GM23338 (cell line): Measurements from ENCODE around the gene VPS50. TPM values are rescaled to one million over a fixed set of nuclear protein-coding genes. Genes with fewer than 3 reads are reported as not detected.

Experiments
- ATAC-seq: fragments of 200-7000 bp; cut with Tn5 transposase; 3 replicates; pipeline ENCODE4 v1.9.1; 2020
- DNase-seq: peaks from one replicate; pipeline ENCODE4 v3.0.0-alpha.2; 2015; ENCODE audit warnings: low spot score
- H2AFZ ChIP-seq: fragments of 200-600 bp; sonication (generic); 2 replicates; pipeline ENCODE4 v1.8.0; 2016; ENCODE audit warnings: antibody characterized with exemption, mild to moderate bottlenecking, moderate library complexity
- H3F3A ChIP-seq: fragments of 200-600 bp; sonication (generic); replicated peaks from 2 replicates; pipeline ENCODE4 v1.8.0; 2017; ENCODE audit warnings: antibody characterized with exemption, mixed run types, low read depth
- H3K27ac ChIP-seq: fragments of 200-600 bp; sonication (generic); 2 replicates; pipeline ENCODE4 v1.6.1; 2016; ENCODE audit warnings: low read depth
- H3K27me3 ChIP-seq: fragments of 200-600 bp; sonication (generic); 2 replicates; pipeline ENCODE4 v1.8.0; 2016; ENCODE audit warnings: mild to moderate bottlenecking, mixed run types, moderate library complexity; ENCODE audit not compliant: insufficient read depth
- H3K36me3 ChIP-seq: fragments of 200-600 bp; sonication (generic); 2 replicates; pipeline ENCODE4 v1.8.0; 2016; ENCODE audit warnings: mild to moderate bottlenecking; ENCODE audit not compliant: insufficient read depth
- H3K4me1 ChIP-seq: fragments of 200-600 bp; sonication (generic); 2 replicates; pipeline ENCODE4 v1.8.0; 2016; ENCODE audit warnings: mild to moderate bottlenecking, moderate library complexity; ENCODE audit not compliant: insufficient read depth
- H3K4me2 ChIP-seq: fragments of 200-600 bp; sonication (generic); 2 replicates; pipeline ENCODE4 v1.7.1; 2017; ENCODE audit warnings: mixed run types
- H3K4me3 ChIP-seq: fragments of 200-600 bp; sonication (generic); 2 replicates; pipeline ENCODE4 v1.6.1; 2016; ENCODE audit warnings: mixed run types
- H3K79me2 ChIP-seq: fragments of 200-600 bp; sonication (generic); replicated peaks from 2 replicates; pipeline ENCODE4 v1.8.0; 2017; ENCODE audit warnings: mild to moderate bottlenecking; ENCODE audit not compliant: insufficient read depth
- H3K9me2 ChIP-seq: fragments of 200-600 bp; sonication (generic); 2 replicates; pipeline ENCODE4 v1.8.0; 2017; ENCODE audit not compliant: insufficient read depth
- H4K20me1 ChIP-seq: fragments of 200-600 bp; sonication (generic); replicated peaks from 2 replicates; pipeline ENCODE4 v1.8.0; 2017; ENCODE audit warnings: mild to moderate bottlenecking; ENCODE audit not compliant: insufficient read depth
- H3K27ac Mint-ChIP-seq: 2 replicates; pipeline ENCODE4 v1.8.0; 2020; ENCODE audit warnings: inconsistent platforms, mild to moderate bottlenecking, moderate library complexity, mixed read lengths
- H3K27me3 Mint-ChIP-seq: 3 replicates; pipeline ENCODE4 v1.8.0; 2022; ENCODE audit warnings: low read depth, mild to moderate bottlenecking, moderate library complexity, mixed read lengths, inconsistent platforms; ENCODE audit not compliant: insufficient read depth, poor library complexity
- H3K36me3 Mint-ChIP-seq: 3 replicates; pipeline ENCODE4 v1.8.0; 2021; ENCODE audit warnings: low read depth, mild to moderate bottlenecking, inconsistent platforms, moderate library complexity, mixed read lengths
- H3K4me1 Mint-ChIP-seq: 3 replicates; pipeline ENCODE4 v1.8.0; 2020; ENCODE audit warnings: mild to moderate bottlenecking, inconsistent platforms, mixed read lengths
- H3K4me3 Mint-ChIP-seq: 3 replicates; pipeline ENCODE4 v1.8.0; 2021; ENCODE audit warnings: moderate library complexity, mild to moderate bottlenecking, inconsistent platforms, mixed read lengths
- H3K9me3 Mint-ChIP-seq: 3 replicates; pipeline ENCODE4 v1.8.0; 2020; ENCODE audit warnings: moderate library complexity, mild to moderate bottlenecking, inconsistent platforms, mixed read lengths
- EZH2phosphoT487 ChIP-seq: fragments of 200-600 bp; sonication (generic); IDR thresholded peaks from one replicate; pipeline ENCODE4 v1.8.1; 2018; ENCODE audit warnings: antibody characterized with exemption; ENCODE audit not compliant: unreplicated experiment
- POLR2AphosphoS5 ChIP-seq: IDR thresholded peaks from 2 replicates; pipeline ENCODE4 v1.6.1; 2016; ENCODE audit warnings: antibody characterized with exemption, low read depth
- STAT1 ChIP-seq: IDR thresholded peaks from one replicate; pipeline ENCODE4 v1.6.1; 2016; ENCODE audit warnings: antibody characterized with exemption; ENCODE audit not compliant: unreplicated experiment
- polyA plus RNA-seq: library from polyadenylated mRNA; unstranded; fragments of >200 nt; fragmentation: Nextera tagmentation; extraction: Ambion mirVana; gene quantifications from 2 replicates; pipeline ENCODE4 v1.2.1, GENCODE V29; 2016
- total RNA-seq: library from RNA; depleted of rRNA; stranded (reverse); fragments of >200 nt; shearing (Covaris generic); gene quantifications from 2 replicates; pipeline ENCODE4 v1.2.3, GENCODE V29; 2014
- TF ChIP-seq, protein P1 (sequence below): fragments of 250-450 bp; sonication (Bioruptor Pico); IDR thresholded peaks from 2 replicates; pipeline ENCODE4 v1.5.0; 2020; ENCODE audit warnings: mild to moderate bottlenecking, moderate library complexity
- TF ChIP-seq, protein P2 (sequence below), 2 experiments: fragments of 200-600 bp in 1 of 2; sonication (generic) in 1 of 2; conservative IDR thresholded peaks; 2 replicates each; pipeline versions ENCODE4 v1.5.1 to v1.6.1; 2016 to 2017; ENCODE audit warnings: antibody characterized with exemption in 2 of 2, low read depth in 2 of 2, mild to moderate bottlenecking in 2 of 2, moderate library complexity in 1 of 2
- TF ChIP-seq, protein P3 (sequence below): IDR thresholded peaks from 2 replicates; pipeline ENCODE4 v1.6.1; 2016; ENCODE audit warnings: antibody characterized with exemption

Gene VPS50
- total and polyA plus RNA-seq, 2 experiments from 2014 or later, result 4.3 to 12.3 TPM

DNA sequence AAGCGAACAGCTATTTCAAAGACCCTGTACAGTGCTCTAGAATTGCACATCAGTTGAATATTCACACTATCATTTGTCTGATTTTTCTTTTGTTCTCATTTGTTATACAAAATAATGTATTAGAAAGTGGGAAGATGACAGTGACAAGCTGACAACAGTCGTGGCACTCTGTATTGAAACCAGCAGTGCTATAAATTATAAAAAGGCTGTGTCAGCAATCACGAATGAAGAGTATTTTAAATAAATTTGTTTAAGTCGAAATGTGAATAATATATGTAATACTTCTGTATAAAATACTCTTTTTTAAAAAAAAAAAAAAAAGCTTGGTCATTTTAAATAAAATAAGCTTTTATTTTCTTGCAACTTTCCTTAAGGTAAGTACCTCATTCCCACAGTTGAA, 122.6 kb downstream of the VPS50 start (continued):
- TF ChIP-seq, protein P1, sequence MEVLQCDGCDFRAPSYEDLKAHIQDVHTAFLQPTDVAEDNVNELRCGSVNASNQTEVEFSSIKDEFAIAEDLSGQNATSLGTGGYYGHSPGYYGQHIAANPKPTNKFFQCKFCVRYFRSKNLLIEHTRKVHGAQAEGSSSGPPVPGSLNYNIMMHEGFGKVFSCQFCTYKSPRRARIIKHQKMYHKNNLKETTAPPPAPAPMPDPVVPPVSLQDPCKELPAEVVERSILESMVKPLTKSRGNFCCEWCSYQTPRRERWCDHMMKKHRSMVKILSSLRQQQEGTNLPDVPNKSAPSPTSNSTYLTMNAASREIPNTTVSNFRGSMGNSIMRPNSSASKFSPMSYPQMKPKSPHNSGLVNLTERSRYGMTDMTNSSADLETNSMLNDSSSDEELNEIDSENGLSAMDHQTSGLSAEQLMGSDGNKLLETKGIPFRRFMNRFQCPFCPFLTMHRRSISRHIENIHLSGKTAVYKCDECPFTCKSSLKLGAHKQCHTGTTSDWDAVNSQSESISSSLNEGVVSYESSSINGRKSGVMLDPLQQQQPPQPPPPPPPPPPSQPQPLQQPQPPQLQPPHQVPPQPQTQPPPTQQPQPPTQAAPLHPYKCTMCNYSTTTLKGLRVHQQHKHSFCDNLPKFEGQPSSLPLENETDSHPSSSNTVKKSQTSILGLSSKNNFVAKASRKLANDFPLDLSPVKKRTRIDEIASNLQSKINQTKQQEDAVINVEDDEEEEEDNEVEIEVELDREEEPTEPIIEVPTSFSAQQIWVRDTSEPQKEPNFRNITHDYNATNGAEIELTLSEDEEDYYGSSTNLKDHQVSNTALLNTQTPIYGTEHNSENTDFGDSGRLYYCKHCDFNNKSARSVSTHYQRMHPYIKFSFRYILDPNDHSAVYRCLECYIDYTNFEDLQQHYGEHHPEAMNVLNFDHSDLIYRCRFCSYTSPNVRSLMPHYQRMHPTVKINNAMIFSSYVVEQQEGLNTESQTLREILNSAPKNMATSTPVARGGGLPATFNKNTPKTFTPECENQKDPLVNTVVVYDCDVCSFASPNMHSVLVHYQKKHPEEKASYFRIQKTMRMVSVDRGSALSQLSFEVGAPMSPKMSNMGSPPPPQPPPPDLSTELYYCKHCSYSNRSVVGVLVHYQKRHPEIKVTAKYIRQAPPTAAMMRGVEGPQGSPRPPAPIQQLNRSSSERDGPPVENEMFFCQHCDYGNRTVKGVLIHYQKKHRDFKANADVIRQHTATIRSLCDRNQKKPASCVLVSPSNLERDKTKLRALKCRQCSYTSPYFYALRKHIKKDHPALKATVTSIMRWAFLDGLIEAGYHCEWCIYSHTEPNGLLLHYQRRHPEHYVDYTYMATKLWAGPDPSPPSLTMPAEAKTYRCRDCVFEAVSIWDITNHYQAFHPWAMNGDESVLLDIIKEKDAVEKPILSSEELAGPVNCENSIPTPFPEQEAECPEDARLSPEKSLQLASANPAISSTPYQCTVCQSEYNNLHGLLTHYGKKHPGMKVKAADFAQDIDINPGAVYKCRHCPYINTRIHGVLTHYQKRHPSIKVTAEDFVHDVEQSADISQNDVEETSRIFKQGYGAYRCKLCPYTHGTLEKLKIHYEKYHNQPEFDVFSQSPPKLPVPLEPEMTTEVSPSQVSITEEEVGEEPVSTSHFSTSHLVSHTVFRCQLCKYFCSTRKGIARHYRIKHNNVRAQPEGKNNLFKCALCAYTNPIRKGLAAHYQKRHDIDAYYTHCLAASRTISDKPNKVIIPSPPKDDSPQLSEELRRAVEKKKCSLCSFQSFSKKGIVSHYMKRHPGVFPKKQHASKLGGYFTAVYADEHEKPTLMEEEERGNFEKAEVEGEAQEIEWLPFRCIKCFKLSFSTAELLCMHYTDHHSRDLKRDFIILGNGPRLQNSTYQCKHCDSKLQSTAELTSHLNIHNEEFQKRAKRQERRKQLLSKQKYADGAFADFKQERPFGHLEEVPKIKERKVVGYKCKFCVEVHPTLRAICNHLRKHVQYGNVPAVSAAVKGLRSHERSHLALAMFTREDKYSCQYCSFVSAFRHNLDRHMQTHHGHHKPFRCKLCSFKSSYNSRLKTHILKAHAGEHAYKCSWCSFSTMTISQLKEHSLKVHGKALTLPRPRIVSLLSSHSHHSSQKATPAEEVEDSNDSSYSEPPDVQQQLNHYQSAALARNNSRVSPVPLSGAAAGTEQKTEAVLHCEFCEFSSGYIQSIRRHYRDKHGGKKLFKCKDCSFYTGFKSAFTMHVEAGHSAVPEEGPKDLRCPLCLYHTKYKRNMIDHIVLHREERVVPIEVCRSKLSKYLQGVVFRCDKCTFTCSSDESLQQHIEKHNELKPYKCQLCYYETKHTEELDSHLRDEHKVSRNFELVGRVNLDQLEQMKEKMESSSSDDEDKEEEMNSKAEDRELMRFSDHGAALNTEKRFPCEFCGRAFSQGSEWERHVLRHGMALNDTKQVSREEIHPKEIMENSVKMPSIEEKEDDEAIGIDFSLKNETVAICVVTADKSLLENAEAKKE, result no peak
- TF ChIP-seq POLR2AphosphoS5, result no peak

DNA sequence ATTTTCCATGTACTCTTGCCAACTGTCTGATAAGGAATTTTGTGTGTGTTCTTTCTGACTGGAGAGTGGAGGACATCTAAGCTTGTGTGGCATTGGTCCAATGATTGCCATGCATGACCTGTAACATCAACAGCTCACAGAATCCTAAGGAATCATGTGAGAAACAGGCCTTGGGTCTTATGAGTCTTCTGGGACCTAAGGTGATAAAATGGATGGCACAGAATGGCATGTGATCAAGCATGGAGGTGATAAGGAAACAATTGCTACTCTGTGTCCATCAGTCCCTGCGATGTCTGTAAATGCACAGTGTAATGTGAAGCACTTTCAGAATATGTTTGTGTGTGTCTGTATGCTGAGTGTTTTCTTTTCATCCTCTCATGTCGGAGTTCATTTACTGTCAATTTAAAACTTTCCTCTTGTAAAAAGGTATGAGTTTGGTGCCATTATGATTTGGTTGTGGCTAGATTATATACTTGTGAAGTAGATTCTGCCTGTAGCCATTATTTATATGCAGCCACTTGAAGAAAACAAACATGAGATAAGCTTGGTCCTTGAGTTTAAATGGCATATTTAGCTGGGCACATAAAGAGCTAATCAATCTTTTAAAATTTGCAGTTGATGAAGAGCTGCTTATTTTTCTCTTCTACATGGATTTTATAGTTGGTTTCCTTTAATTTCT, 127.5 kb downstream of the VPS50 start:
- Histone ChIP-seq H3K4me2 (no peak overlapping the region), H3K27ac (no peak overlapping the region), H3K27me3 (no peaks in the 10 kb centered on the region), H3K36me3 (no peaks in the 10 kb centered on the region), H4K20me1 (no peaks in the 10 kb centered on the region), H3F3A (no peaks in the 10 kb centered on the region), H3K4me1 (peaks cover 6% of the 10 kb centered on the region), H3K79me2 (no peaks in the 10 kb centered on the region), H3K4me3 (no peak overlapping the region), H3K9me2 (peaks cover 5% of the 10 kb centered on the region), H2AFZ (no peak overlapping the region)
- Mint-ChIP-seq H3K27ac (peak overlapping the region; percentile 37), H3K36me3 (no peaks in the 10 kb centered on the region), H3K4me1 (peaks cover 9% of the 10 kb centered on the region; the same call in 2 of the 3 replicates), H3K4me3 (no peak overlapping the region), H3K27me3 (no peaks in the 10 kb centered on the region), H3K9me3 (no peaks in the 10 kb centered on the region)
- DNase-seq (no peak), ATAC-seq (no peak)
- TF ChIP-seq EZH2phosphoT487 (no peak), POLR2AphosphoS5 (no peak), STAT1 (no peak)
- TF ChIP-seq, protein P2, sequence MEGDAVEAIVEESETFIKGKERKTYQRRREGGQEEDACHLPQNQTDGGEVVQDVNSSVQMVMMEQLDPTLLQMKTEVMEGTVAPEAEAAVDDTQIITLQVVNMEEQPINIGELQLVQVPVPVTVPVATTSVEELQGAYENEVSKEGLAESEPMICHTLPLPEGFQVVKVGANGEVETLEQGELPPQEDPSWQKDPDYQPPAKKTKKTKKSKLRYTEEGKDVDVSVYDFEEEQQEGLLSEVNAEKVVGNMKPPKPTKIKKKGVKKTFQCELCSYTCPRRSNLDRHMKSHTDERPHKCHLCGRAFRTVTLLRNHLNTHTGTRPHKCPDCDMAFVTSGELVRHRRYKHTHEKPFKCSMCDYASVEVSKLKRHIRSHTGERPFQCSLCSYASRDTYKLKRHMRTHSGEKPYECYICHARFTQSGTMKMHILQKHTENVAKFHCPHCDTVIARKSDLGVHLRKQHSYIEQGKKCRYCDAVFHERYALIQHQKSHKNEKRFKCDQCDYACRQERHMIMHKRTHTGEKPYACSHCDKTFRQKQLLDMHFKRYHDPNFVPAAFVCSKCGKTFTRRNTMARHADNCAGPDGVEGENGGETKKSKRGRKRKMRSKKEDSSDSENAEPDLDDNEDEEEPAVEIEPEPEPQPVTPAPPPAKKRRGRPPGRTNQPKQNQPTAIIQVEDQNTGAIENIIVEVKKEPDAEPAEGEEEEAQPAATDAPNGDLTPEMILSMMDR (conservative IDR thresholded peaks at IDR 0.05; ENCODE audit: low read depth in 2 of 2), result no peak
- TF ChIP-seq, protein P3, sequence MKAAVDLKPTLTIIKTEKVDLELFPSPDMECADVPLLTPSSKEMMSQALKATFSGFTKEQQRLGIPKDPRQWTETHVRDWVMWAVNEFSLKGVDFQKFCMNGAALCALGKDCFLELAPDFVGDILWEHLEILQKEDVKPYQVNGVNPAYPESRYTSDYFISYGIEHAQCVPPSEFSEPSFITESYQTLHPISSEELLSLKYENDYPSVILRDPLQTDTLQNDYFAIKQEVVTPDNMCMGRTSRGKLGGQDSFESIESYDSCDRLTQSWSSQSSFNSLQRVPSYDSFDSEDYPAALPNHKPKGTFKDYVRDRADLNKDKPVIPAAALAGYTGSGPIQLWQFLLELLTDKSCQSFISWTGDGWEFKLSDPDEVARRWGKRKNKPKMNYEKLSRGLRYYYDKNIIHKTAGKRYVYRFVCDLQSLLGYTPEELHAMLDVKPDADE, result no peak
